ENCODE data around the gene KCNH1. TPM values are rescaled to one million over a fixed set of nuclear protein-coding genes. Genes with fewer than 3 reads are reported as not detected.

Gene KCNH1
- polyA plus RNA-seq, 1 of the 3 experiments (the other 2 are of a cell fraction) = 0.08 TPM

DNA sequence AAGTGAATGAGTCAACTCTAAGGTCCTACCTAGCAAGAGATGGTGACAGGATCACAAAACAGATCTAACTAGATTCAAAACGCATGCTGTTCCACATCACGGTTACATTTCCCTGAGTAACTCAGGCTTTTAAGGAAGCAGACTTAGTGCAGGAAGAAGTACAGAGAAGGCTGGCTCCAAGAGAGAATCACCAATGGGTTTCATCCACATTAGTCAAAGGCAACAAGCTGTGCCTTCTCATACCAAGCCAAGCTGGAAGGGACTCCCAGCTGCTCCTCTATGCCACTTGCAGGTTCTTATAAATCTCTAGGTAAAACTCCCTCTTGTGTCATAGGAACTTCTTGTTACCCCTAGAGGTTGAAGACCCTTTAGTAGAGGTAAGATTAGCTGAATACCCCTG is 109.0 kb downstream of the KCNH1 start:
- CTCF ChIA-PET = interaction anchor here (1.2 kb wide), 1 partner anchor 109 kb away, joined by 5 read pairs; the partner anchor contains the start of gene KCNH1

GRCh38 chr1:211019266-211019665 is 114.7 kb downstream of the KCNH1 start:
- no peaks in the 10 kb centered on the region for H3K4me1 ChIP-seq (ENCODE audit: control insufficient read depth in 1 of 2, insufficient read depth in 2 of 2, low read depth in 1 of 2, low read length in 1 of 2)
- no peaks in the 10 kb centered on the region for H3K9me2 ChIP-seq
- H3K27ac ChIP-seq (ENCODE audit: low read depth in 2 of 2, low read length in 1 of 2) = no peak overlapping the region
- no peaks in the 10 kb centered on the region for H3F3A ChIP-seq (replicated peaks; ENCODE audit: insufficient read depth)
- H3K27me3 ChIP-seq (ENCODE audit: insufficient read depth) = no peaks in the 10 kb centered on the region
- no peaks in the 10 kb centered on the region for H4K20me1 ChIP-seq (ENCODE audit: insufficient read depth)
- no peaks in the 10 kb centered on the region for H3K36me3 ChIP-seq (replicated peaks in 1 of 2; ENCODE audit: control insufficient read depth in 1 of 2, insufficient read depth in 2 of 2, low read length in 1 of 2)
- H2AFZ ChIP-seq (ENCODE audit: low read depth) = no peak overlapping the region
- POLR2A ChIA-PET = no interaction called here
- CTCF ChIA-PET = no interaction called here
- no peak overlapping the region for H3K9ac ChIP-seq
- no peaks in the 10 kb centered on the region for H3K79me2 ChIP-seq (ENCODE audit: insufficient read depth)
- TF ChIP-seq SIN3A (IDR thresholded peaks at IDR 0.05; ENCODE audit: borderline replicate concordance, low read depth, low read length) (no peak), CHD2 (IDR thresholded peaks at IDR 0.05; ENCODE audit: low read length, partially characterized antibody) (no peak), TEAD4 (IDR thresholded peaks at IDR 0.05; ENCODE audit: borderline replicate concordance, insufficient read depth) (no peak), TAF1 (IDR thresholded peaks at IDR 0.05; ENCODE audit: borderline replicate concordance, low read depth, low read length) (no peak), JUND (IDR thresholded peaks at IDR 0.05) (no peak), IRF3 (IDR thresholded peaks at IDR 0.05; ENCODE audit: low read depth, low read length) (no peak), MAX (IDR thresholded peaks at IDR 0.05; ENCODE audit: low read depth) (no peak), FOXM1 (IDR thresholded peaks at IDR 0.05; ENCODE audit: low read depth) (no peak), YY1 (IDR thresholded peaks at IDR 0.05; ENCODE audit: low read depth) (no peak), GATA2 (CRISPR knock-in tag; IDR thresholded peaks at IDR 0.05) (no peak), USF2 (IDR thresholded peaks at IDR 0.05; ENCODE audit: borderline replicate concordance, low read depth, low read length) (no peak)
- DNase-seq = no peak
- H3K4me3 ChIP-seq (ENCODE audit: low read depth in 2 of 2, low read length in 1 of 2) = no peak overlapping the region
- no peaks in the 10 kb centered on the region for H3K9me3 ChIP-seq
- H3K4me2 ChIP-seq = no peak overlapping the region
- 21% methylated on average over 1 of the region's 1 CpG for WGBS (ENCODE audit: low lambda C conversion rate)

More for the DNA sequence above, 109.0 kb downstream of the KCNH1 start:
- Histone ChIP-seq H3K4me1 (ENCODE audit: control insufficient read depth in 1 of 2, insufficient read depth in 2 of 2, low read depth in 1 of 2, low read length in 1 of 2) (no peaks in the 10 kb centered on the region), H3K79me2 (ENCODE audit: insufficient read depth) (no peaks in the 10 kb centered on the region), H3K4me2 (no peak overlapping the region), H2AFZ (ENCODE audit: low read depth) (no peak overlapping the region), H3K27ac (ENCODE audit: low read depth in 2 of 2, low read length in 1 of 2) (no peak overlapping the region), H3K36me3 (replicated peaks in 1 of 2; ENCODE audit: control insufficient read depth in 1 of 2, insufficient read depth in 2 of 2, low read length in 1 of 2) (no peaks in the 10 kb centered on the region), H4K20me1 (ENCODE audit: insufficient read depth) (no peaks in the 10 kb centered on the region), H3K9me2 (no peaks in the 10 kb centered on the region), H3F3A (replicated peaks; ENCODE audit: insufficient read depth) (no peaks in the 10 kb centered on the region), H3K9ac (no peak overlapping the region), H3K27me3 (ENCODE audit: insufficient read depth) (no peaks in the 10 kb centered on the region), H3K4me3 (ENCODE audit: low read depth in 2 of 2, low read length in 1 of 2) (no peak overlapping the region), H3K9me3 (no peaks in the 10 kb centered on the region)
- no peak for DNase-seq
- TF ChIP-seq USF2 (IDR thresholded peaks at IDR 0.05; ENCODE audit: borderline replicate concordance, low read depth, low read length) (no peak), JUND (IDR thresholded peaks at IDR 0.05) (no peak), GABPA (IDR thresholded peaks at IDR 0.05; ENCODE audit: low read depth) (no peak), FOXJ3 (CRISPR knock-in tag; IDR thresholded peaks at IDR 0.05) (no peak)
- POLR2A ChIA-PET = no interaction called here
- WGBS (ENCODE audit: low lambda C conversion rate) = 92% methylated on average over 2 of the region's 2 CpGs
